SK-N-MC (cell line): ENCODE measurements around the gene AURKAIP1.

Source experiments
- EZH2 ChIP-seq: fragments of 200-600 bp; sonication (generic); IDR thresholded peaks from one replicate; pipeline ENCODE4 v1.6.1; 2017; ENCODE audit warnings: antibody characterized with exemption
- FOXP2 ChIP-seq: optimal IDR thresholded peaks from 2 replicates; pipeline ENCODE3; 2011; ENCODE audit warnings: mild to moderate bottlenecking, moderate library complexity; ENCODE audit not compliant: insufficient read depth; ENCODE audit errors: extremely low read length, control extremely low read depth
- POLR2AphosphoS5 ChIP-seq: IDR thresholded peaks from 2 replicates; pipeline ENCODE4 v1.6.1; 2012; ENCODE audit warnings: mild to moderate bottlenecking, low read depth, low read length, borderline replicate concordance

- TF ChIP-seq POLR2AphosphoS5 = no peak
- no peak for TF ChIP-seq EZH2
- no peak for TF ChIP-seq FOXP2
Measured at GRCh38 chr1:1371746-1372711, 3.0 kb downstream of the AURKAIP1 start.
